Mucosa of stomach (tissue), 1 donor: ENCODE data around the gene TSPAN31.
A peak's percentile ranks its signal among the peaks of the same experiment; 100 is the strongest.

Source experiments
- H3K27me3 ChIP-seq: one replicate; pipeline ENCODE4 v1.7.0; 2013; ENCODE audit warnings: mild to moderate bottlenecking, low read length; ENCODE audit not compliant: control insufficient read depth, insufficient read depth
- H3K36me3 ChIP-seq: one replicate; pipeline ENCODE4 v1.7.0; 2013; ENCODE audit warnings: low read length; ENCODE audit not compliant: control insufficient read depth, insufficient read depth
- H3K4me1 ChIP-seq: one replicate; pipeline ENCODE4 v1.7.0; 2013; ENCODE audit warnings: mild to moderate bottlenecking, low read length; ENCODE audit not compliant: control insufficient read depth, insufficient read depth
- H3K4me3 ChIP-seq: one replicate; pipeline ENCODE4 v1.7.0; 2013; ENCODE audit warnings: low read length
- H3K9ac ChIP-seq: one replicate; pipeline ENCODE4 v1.7.0; 2013; ENCODE audit warnings: mild to moderate bottlenecking, low read length, moderate library complexity
- H3K9me3 ChIP-seq: one replicate; pipeline ENCODE4 v1.7.0; 2013; ENCODE audit warnings: mild to moderate bottlenecking, low read length, moderate library complexity; ENCODE audit not compliant: control insufficient read depth
- donor health status: Pancreatic carcinoma.

Gene TSPAN31

DNA sequence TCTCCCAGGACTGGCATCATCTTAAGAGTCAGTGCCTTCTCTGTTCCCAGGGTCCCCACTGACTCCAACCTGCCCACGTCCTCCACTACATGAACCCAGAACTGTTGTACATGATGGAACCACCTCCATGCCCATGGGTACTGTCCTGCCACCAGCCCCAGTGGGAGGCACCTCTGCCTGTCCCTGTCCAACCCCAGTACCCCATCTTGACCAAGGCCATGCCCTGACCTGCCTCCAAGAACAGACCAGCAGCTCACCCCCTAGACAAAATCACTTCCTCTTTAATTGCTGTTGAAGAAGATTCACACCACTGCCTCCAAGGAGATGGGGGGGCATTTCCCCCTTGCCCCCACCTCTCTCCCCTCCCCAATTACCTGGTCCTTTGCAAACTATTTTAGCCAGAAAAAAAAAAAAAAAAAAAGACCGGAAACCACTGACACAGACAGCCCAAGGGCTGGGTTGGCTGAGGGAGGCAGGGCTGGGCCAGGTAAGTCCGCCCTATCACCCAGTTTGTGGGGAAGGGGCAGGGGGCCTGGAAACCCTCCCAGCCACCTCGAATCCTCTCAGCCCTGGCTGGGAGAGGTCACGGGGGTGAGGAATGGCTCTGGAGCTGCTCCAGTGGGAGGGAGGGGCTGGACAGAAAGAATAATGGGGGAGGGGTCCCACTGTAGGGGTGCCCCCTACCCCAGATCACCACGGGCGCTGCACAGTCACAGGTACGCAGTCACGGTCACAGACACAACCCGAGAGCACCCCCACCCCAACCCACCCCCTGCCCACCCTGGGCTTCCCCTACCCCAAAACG lies 19.7 kb upstream of the TSPAN31 start:
- peaks cover 25% of the 10 kb centered on the region for H3K27me3 ChIP-seq
- no peaks in the 10 kb centered on the region for H3K9me3 ChIP-seq
- peaks cover 5% of the 10 kb centered on the region for H3K36me3 ChIP-seq
- H3K4me1 ChIP-seq = peaks cover 13% of the 10 kb centered on the region
- no peak overlapping the region for H3K9ac ChIP-seq
- no peak overlapping the region for H3K4me3 ChIP-seq

- Histone ChIP-seq H3K4me1 (peaks cover 13% of the 10 kb centered on the region), H3K9me3 (no peaks in the 10 kb centered on the region), H3K4me3 (peak overlapping the region; percentile 50), H3K27me3 (peaks cover 25% of the 10 kb centered on the region), H3K9ac (peak overlapping the region; percentile 74), H3K36me3 (no peaks in the 10 kb centered on the region)
Observed at GRCh38 chr12:57725851-57726150, 19.0 kb upstream of the TSPAN31 start.

GRCh38 chr12:57726151-57726883 lies 18.5 kb upstream of the TSPAN31 start:
- Histone ChIP-seq H3K36me3 (no peaks in the 10 kb centered on the region), H3K9ac (peak overlapping the region; percentile 74), H3K4me3 (peak overlapping the region; percentile 50), H3K9me3 (no peaks in the 10 kb centered on the region), H3K4me1 (peaks cover 13% of the 10 kb centered on the region), H3K27me3 (peaks cover 25% of the 10 kb centered on the region)

DNA sequence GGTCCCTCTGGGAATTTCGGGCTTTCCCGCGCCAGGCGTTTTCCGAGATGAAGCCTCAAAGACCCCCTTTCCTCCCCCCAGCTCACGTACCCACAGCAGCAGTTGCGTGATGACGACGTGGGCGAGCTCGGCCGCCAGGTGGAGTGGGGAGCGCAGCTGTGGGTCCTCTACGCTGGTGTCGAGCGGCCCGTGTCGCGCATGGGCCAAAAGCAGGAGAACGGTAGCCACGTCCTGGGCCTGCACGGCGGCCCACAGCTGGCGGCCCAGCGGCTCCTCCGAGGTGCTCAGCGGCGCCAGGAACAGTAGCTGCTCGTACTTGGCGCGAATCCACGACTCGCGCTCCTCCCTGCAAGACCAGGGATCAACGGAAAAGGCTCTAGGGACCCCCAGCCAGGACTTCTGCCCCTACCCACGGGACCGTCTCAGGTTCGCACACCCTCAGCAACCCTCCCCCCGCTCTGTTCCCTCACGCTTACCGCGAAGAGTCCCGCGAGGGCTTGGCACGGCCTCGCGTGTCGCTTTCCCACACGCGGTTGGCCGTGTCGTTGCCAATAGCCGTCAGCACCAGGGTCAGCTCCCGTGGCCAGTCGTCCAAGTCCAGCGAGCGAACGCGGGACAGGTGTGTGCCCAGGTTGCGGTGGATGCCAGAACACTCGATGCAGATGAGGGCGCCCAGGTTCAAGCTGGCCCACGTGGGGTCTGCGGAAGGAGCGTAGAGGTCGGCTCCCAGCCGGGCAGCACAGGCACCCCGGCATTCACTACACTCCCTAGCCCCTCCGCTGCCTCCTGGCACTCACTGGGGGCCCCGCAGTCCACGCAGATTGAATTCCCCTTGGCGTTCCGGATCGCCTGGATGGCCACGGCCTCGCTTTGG lies 17.7 kb upstream of the TSPAN31 start:
- no peaks in the 10 kb centered on the region for H3K36me3 ChIP-seq
- peak overlapping the region; percentile 74 for H3K9ac ChIP-seq
- peaks cover 30% of the 10 kb centered on the region for H3K27me3 ChIP-seq
- H3K4me3 ChIP-seq = peak overlapping the region; percentile 19
- no peaks in the 10 kb centered on the region for H3K9me3 ChIP-seq
- H3K4me1 ChIP-seq = peaks cover 13% of the 10 kb centered on the region

GRCh38 chr12:57727758-57728395 lies 17.0 kb upstream of the TSPAN31 start:
- H3K27me3 ChIP-seq = peaks cover 37% of the 10 kb centered on the region
- H3K9ac ChIP-seq = no peak overlapping the region
- H3K4me1 ChIP-seq = peaks cover 13% of the 10 kb centered on the region
- no peaks in the 10 kb centered on the region for H3K9me3 ChIP-seq
- no peaks in the 10 kb centered on the region for H3K36me3 ChIP-seq
- no peak overlapping the region for H3K4me3 ChIP-seq

- peaks cover 52% of the 10 kb centered on the region for H3K27me3 ChIP-seq
Observed at GRCh38 chr12:57729321-57729844, 15.5 kb upstream of the TSPAN31 start.

DNA sequence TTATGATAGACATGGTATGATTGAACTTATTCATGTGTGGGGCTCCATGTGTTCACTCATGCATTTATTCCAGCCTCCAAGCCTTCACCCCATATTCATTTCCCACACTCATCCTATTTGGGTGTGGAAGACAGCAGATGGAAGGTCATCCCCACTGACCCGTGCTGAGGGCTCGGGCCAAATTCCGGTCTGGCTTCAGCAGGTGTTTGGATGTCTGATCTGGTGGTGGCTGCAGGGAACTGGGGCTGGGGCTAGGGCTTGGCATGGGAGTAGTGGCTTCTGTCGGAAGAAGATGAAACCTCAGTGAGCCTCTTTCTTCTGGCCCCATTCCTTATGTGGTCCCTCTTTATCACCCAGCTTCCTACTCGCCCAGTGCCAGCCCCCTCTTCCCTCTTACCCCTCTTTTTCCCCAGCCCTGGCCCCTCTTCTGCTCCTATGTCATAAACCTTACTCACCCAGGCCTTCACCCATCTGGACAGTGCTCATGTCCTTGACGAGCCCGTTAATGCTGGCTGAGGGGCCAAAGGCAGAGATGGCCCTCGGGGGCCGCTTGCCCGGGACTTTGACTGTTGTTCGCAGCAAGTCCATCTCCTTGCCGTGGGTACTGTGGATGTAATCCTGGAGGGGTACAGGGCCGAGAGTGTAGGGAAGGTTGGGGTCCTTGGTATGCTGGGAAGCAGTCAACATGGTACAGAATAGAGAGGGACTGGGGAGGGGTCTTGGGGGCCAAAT lies 14.3 kb upstream of the TSPAN31 start:
- H3K9ac ChIP-seq = no peak overlapping the region
- H3K27me3 ChIP-seq = peaks cover 59% of the 10 kb centered on the region
- no peak overlapping the region for H3K4me3 ChIP-seq
- H3K36me3 ChIP-seq = no peaks in the 10 kb centered on the region
- H3K9me3 ChIP-seq = no peaks in the 10 kb centered on the region
- H3K4me1 ChIP-seq = peaks cover 21% of the 10 kb centered on the region

More at GRCh38 chr12:57729321-57729844, 15.5 kb upstream of the TSPAN31 start:
- H3K4me3 ChIP-seq = no peak overlapping the region
- peaks cover 13% of the 10 kb centered on the region for H3K4me1 ChIP-seq
- no peaks in the 10 kb centered on the region for H3K9me3 ChIP-seq
- H3K36me3 ChIP-seq = no peaks in the 10 kb centered on the region
- H3K9ac ChIP-seq = no peak overlapping the region

- H3K27me3 ChIP-seq = peaks cover 66% of the 10 kb centered on the region
- no peaks in the 10 kb centered on the region for H3K9me3 ChIP-seq
- H3K36me3 ChIP-seq = no peaks in the 10 kb centered on the region
- H3K4me3 ChIP-seq = no peak overlapping the region
- peaks cover 16% of the 10 kb centered on the region for H3K4me1 ChIP-seq
- no peak overlapping the region for H3K9ac ChIP-seq
Observed at GRCh38 chr12:57731411-57732080, 13.3 kb upstream of the TSPAN31 start.

DNA sequence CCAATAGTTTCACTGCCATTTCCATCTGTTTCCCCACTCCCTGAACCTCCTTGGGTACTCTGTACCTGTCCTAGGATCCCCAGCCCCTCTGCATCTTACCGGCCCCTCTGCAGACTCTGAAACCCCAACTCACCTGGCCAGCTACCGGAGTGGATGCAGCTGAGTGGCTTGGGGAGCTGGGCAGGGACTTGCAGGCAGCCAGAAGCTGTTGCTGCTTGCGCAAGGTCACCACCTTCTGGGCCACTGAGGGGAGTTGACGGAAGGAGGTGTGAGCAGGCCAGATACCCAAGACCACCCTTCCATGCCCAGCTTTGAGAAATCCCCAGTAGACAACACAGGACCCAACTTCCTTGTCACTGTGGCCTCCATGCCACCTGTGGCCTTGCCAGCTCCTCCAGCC lies 12.6 kb upstream of the TSPAN31 start:
- Histone ChIP-seq H3K4me3 (no peak overlapping the region), H3K4me1 (peaks cover 15% of the 10 kb centered on the region), H3K36me3 (no peaks in the 10 kb centered on the region), H3K9ac (no peak overlapping the region), H3K27me3 (peaks cover 67% of the 10 kb centered on the region), H3K9me3 (no peaks in the 10 kb centered on the region)

GRCh38 chr12:57732726-57733593 lies 11.9 kb upstream of the TSPAN31 start:
- Histone ChIP-seq H3K36me3 (no peaks in the 10 kb centered on the region), H3K4me1 (peaks cover 15% of the 10 kb centered on the region), H3K4me3 (no peak overlapping the region), H3K9me3 (no peaks in the 10 kb centered on the region), H3K9ac (no peak overlapping the region), H3K27me3 (peaks cover 67% of the 10 kb centered on the region)
